SK-N-MC (cell line): ENCODE data around the gene CD244.

Source experiments
- DNase-seq: peaks from one replicate; pipeline ENCODE4 v3.0.0-alpha.2; 2011; ENCODE audit warnings: low read depth, low spot score
- H3K27ac ChIP-seq: fragments of 200-600 bp; sonication (generic); 2 replicates; pipeline ENCODE4 v1.5.1; 2016; ENCODE audit warnings: mixed run types
- H3K36me3 ChIP-seq: fragments of 200-600 bp; sonication (generic); 2 replicates; pipeline ENCODE4 v1.6.1; 2017; ENCODE audit warnings: antibody characterized with exemption, low read length, mixed read lengths; ENCODE audit not compliant: insufficient read depth
- H3K4me3 ChIP-seq: fragments of 200-600 bp; sonication (generic); 2 replicates; pipeline ENCODE4 v1.5.1; 2016
- H3K9ac ChIP-seq: fragments of 200-600 bp; sonication (generic); 2 replicates; pipeline ENCODE4 v1.8.0; 2017; ENCODE audit warnings: mixed run types, mixed read lengths; ENCODE audit not compliant: insufficient read length
- H3K9me3 ChIP-seq: fragments of 200-600 bp; sonication (generic); 2 replicates; pipeline ENCODE4 v1.6.1; 2017; ENCODE audit warnings: low read depth, mild to moderate bottlenecking, antibody characterized with exemption, low read length, moderate library complexity, mixed read lengths
- EZH2 ChIP-seq: fragments of 200-600 bp; sonication (generic); IDR thresholded peaks from one replicate; pipeline ENCODE4 v1.6.1; 2017; ENCODE audit warnings: antibody characterized with exemption
- FOXP2 ChIP-seq: optimal IDR thresholded peaks from 2 replicates; pipeline ENCODE3; 2011; ENCODE audit warnings: mild to moderate bottlenecking, moderate library complexity; ENCODE audit not compliant: insufficient read depth; ENCODE audit errors: extremely low read length, control extremely low read depth
- POLR2AphosphoS5 ChIP-seq: IDR thresholded peaks from 2 replicates; pipeline ENCODE4 v1.6.1; 2012; ENCODE audit warnings: mild to moderate bottlenecking, low read depth, low read length, borderline replicate concordance

CD244 gene

GRCh38 chr1:160858507-160858906, 4.2 kb downstream of the CD244 start:
- TF ChIP-seq FOXP2, result no peak
- TF ChIP-seq EZH2, result no peak
- no peak for TF ChIP-seq POLR2AphosphoS5
- no peak for DNase-seq
- no peaks in the 10 kb centered on the region for H3K9me3 ChIP-seq
- no peak overlapping the region for H3K27ac ChIP-seq
- H3K4me3 ChIP-seq, result no peak overlapping the region
- no peak overlapping the region for H3K9ac ChIP-seq
- H3K36me3 ChIP-seq, result no peaks in the 10 kb centered on the region

- H3K27ac ChIP-seq, result no peak overlapping the region
- H3K4me3 ChIP-seq, result no peak overlapping the region
- DNase-seq, result no peak
- H3K9ac ChIP-seq, result no peak overlapping the region
- no peak for TF ChIP-seq EZH2
- no peak for TF ChIP-seq POLR2AphosphoS5
- no peaks in the 10 kb centered on the region for H3K36me3 ChIP-seq
- H3K9me3 ChIP-seq, result no peaks in the 10 kb centered on the region
These were observed 4.6 kb downstream of the CD244 start for GRCh38 chr1:160858097-160858496.

- Histone ChIP-seq H3K27ac (no peak overlapping the region), H3K9me3 (no peaks in the 10 kb centered on the region), H3K36me3 (no peaks in the 10 kb centered on the region), H3K4me3 (no peak overlapping the region), H3K9ac (no peak overlapping the region)
- no peak for DNase-seq
- TF ChIP-seq EZH2, result no peak
These were observed 7.3 kb downstream of the CD244 start for GRCh38 chr1:160855181-160855981.

GRCh38 chr1:160853754-160854153, 8.9 kb downstream of the CD244 start:
- no peaks in the 10 kb centered on the region for H3K9me3 ChIP-seq
- TF ChIP-seq FOXP2, result no peak
- no peak for TF ChIP-seq EZH2
- no peak for TF ChIP-seq POLR2AphosphoS5
- no peak overlapping the region for H3K9ac ChIP-seq
- no peak for DNase-seq
- no peak overlapping the region for H3K27ac ChIP-seq
- no peaks in the 10 kb centered on the region for H3K36me3 ChIP-seq
- no peak overlapping the region for H3K4me3 ChIP-seq

- no peaks in the 10 kb centered on the region for H3K36me3 ChIP-seq
- no peak for DNase-seq
- TF ChIP-seq POLR2AphosphoS5 (no peak), FOXP2 (no peak), EZH2 (no peak)
- H3K4me3 ChIP-seq, result no peak overlapping the region
- H3K9ac ChIP-seq, result no peak overlapping the region
- H3K27ac ChIP-seq, result no peak overlapping the region
- no peaks in the 10 kb centered on the region for H3K9me3 ChIP-seq
These were observed 9.7 kb downstream of the CD244 start for GRCh38 chr1:160853014-160853413.

GRCh38 chr1:160850993-160851392, 11.7 kb downstream of the CD244 start:
- DNase-seq, result no peak
- Histone ChIP-seq H3K9ac (no peak overlapping the region), H3K27ac (no peak overlapping the region), H3K4me3 (no peak overlapping the region), H3K36me3 (no peaks in the 10 kb centered on the region), H3K9me3 (no peaks in the 10 kb centered on the region)
- TF ChIP-seq POLR2AphosphoS5, result no peak
- TF ChIP-seq EZH2, result no peak
- TF ChIP-seq FOXP2, result no peak

GRCh38 chr1:160850541-160850940, 12.1 kb downstream of the CD244 start:
- Histone ChIP-seq H3K9ac (no peak overlapping the region), H3K27ac (no peak overlapping the region), H3K9me3 (no peaks in the 10 kb centered on the region), H3K36me3 (no peaks in the 10 kb centered on the region), H3K4me3 (no peak overlapping the region)
- no peak for TF ChIP-seq FOXP2
- no peak for TF ChIP-seq POLR2AphosphoS5
- no peak for TF ChIP-seq EZH2
- DNase-seq, result no peak

- Histone ChIP-seq H3K36me3 (no peaks in the 10 kb centered on the region), H3K4me3 (no peak overlapping the region), H3K9me3 (no peaks in the 10 kb centered on the region), H3K27ac (no peak overlapping the region), H3K9ac (no peak overlapping the region)
- no peak for TF ChIP-seq EZH2
- no peak for TF ChIP-seq FOXP2
- no peak for DNase-seq
These were observed 16.4 kb downstream of the CD244 start for GRCh38 chr1:160846281-160846680.

GRCh38 chr1:160844447-160845232, 18.0 kb downstream of the CD244 start:
- H3K9ac ChIP-seq, result no peak overlapping the region
- no peak overlapping the region for H3K27ac ChIP-seq
- no peak for DNase-seq
- no peaks in the 10 kb centered on the region for H3K9me3 ChIP-seq
- no peak overlapping the region for H3K4me3 ChIP-seq
- H3K36me3 ChIP-seq, result no peaks in the 10 kb centered on the region
- TF ChIP-seq EZH2, result no peak
- TF ChIP-seq POLR2AphosphoS5, result no peak
- no peak for TF ChIP-seq FOXP2
